ENCODE data around the gene RFESD. TPM values are rescaled to one million over a fixed set of nuclear protein-coding genes. Genes with fewer than 3 reads are reported as not detected.
"Not testable (repeated sequence)": the region's sequence is repeated elsewhere in the genome, so short reads cannot be mapped to it uniquely, and the experiment has no call there.

RFESD gene
- total RNA-seq, 1 donor from 2014 or later, result 0.34 TPM

DNA sequence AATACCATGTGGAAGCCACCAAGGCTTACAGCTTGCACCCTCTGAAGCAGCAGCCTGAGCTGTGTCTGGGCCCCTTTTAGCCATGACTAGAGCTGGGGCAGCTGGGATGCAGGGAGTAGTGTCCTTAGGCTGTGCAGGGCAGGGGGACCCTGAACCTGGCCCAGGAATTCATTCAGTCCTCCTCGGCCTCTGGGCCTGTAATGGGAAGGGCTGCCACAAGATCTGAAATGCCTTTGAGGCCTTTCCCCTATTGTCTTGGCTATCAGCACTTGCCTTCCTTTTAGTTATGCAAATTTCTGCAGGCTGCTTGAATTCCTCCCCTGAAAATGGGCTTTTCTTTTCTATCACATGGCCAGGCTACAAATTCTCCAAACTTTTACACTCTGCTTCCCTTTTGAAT is 17.6 kb upstream of the RFESD start:
- DNase-seq, result no peak

DNA sequence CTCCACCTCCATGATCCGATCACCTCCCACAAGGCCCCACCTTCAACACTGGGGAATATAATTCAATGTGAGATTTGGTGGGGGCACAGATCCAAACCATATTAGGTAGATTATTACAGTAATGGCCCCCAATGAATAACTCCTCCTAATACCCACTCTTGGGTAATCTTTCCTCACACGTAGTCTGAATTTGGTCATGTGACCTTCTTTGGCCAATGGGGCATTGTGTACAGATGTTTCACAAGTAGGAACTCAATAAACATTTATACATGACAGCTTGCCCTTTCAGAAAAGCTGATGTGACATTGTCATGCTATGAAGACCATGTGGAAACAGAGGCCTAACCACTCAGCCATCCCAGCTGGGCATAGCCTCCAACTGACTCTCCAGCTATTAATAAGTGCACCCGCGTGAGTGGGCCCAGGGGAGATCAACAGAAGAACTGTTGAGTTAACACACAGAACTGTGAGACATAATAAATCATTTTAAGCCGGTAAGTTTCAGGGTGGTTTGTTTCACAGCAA is 16.1 kb upstream of the RFESD start:
- no peak for DNase-seq

DNA sequence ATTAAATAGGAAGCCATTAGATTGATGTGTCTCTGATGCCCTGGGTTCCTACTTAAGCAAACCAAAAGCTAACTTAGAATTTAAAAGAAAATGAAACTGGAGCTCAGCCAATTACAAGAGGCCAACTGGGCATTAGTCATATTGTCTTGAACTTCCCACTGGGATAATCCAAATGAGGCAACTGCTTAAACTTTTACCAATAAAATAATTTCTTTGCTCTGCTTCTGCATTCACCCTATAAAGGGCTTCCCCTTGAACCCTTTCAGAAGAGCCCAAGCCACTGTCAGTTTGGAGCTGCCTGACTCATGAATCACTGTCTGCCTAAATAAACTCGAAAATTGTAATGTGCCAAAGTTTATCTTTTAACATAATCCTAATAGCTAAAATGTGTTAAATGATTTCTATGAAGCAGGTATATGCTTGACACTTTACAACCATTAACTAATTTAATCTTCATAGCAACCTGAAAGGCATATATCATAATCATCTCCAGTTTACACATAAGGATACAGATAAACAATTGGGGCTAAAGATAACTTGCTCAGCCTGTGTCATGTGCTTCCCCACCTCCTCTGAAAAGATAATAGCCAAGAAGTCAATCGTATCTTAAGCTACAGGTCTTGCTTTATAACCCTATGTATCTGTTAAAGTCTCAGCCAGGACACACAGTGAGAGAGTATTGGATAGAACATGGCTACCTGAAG is 15.2 kb upstream of the RFESD start:
- DNase-seq, result peak; percentile 68

DNA sequence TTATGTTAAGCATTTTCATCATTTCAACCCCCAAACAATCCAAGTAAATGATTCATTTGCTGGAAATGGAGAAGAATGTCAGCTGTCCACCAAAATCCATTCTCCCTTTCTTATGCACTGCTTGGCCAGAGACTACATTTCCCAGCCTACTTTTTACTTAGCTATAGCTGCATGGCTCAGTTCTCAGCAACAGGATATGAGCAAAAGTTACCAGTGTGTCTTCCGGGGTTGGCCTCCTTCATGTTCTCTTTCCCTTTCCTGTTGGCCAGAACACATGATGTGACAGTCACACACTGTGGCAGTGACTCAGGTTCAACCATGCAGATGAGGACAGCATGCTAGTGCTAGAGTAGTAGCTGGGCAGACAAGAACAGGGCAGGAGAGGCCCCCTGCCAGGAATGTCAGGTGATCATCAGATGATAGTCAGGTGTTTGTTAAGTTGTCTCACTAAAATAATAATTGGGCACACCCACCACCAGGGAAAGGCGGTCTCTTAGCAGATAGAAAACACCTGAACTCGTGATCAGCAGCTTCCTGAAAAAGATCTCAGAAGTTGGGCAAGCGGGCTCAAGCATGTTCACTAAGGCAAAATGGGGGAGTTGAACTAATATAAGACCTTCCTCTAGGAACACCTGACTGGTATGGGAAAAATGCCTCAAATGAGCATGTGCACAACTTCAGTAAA is 14.4 kb upstream of the RFESD start:
- peak; percentile 81 for DNase-seq

DNA sequence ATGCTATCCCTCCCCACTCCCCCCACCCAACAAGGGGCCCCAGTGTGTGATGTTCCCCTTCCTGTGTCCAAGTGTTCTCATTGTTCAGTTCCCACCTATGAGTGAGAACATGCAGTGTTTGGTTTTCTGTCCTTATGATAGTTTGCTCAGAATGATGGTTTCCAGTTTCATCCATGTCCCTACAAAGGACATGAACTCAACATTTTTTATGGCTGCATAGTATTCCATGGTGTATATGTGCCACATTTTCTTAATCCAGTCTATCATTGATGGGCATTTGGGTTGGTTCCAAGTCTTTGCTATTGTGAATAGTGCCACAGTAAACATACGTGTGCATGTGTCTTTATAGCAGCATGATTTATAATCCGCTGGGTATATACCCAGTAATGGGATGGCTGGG is 13.6 kb upstream of the RFESD start:
- not testable (repeated sequence) for DNase-seq

DNA sequence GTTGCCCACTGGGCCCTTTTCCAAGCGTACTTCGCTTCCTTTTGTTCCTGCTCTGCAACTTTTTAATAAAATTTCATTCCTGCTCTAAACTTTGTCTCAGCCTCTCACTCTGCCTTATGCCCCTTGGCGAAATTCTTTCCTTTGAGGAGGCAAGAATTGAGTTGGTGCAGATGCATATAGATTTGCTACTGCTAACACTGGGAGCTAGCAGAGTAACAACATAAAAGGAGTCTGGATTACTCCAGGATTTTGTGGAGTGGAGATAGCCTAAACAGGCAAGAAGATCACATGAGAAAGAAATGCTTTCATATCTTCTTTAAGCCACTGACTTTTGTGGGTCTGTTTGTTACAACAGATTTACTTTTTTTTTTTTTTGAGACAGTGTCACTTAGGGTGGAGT is 12.9 kb upstream of the RFESD start:
- no peak for DNase-seq

DNA sequence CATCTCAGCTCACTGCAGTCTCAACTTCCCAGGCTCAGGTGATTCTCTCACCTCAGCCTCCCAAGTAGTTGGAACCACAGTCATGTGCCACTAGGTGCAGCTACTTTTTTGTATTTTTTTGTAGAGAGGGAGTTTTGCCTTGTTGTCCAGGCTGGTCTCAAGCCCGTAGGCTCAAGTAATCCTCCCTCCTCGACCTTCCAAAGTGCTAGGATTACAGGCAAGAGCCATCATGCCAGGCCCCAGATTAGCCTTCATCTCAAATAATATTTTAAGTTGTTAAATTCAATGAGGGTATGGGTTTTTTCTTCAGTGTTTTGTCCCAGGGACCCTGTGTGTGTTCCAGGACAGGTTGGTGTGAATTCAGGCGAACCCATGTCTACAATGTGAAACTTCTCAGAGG is 12.5 kb upstream of the RFESD start:
- DNase-seq, result no peak

DNA sequence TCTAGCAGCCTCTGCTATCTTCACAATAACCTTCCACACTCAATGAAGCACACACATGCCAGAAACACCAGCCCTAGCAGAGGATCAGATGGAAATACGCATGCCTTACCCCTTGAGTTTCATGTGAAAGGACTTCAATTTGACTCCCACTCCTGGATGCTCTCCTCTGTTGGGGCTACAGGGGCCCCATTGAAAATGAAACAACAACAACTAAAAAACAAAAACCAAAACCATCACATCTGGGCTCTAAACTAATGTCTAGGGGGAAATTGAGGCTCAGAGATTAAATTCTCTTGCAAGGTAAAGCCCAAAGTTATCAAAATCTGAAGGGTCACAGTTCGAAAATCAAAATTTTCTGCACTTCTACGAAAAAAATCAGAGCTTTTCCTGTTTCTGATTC is 7.9 kb upstream of the RFESD start:
- no peak for DNase-seq

DNA sequence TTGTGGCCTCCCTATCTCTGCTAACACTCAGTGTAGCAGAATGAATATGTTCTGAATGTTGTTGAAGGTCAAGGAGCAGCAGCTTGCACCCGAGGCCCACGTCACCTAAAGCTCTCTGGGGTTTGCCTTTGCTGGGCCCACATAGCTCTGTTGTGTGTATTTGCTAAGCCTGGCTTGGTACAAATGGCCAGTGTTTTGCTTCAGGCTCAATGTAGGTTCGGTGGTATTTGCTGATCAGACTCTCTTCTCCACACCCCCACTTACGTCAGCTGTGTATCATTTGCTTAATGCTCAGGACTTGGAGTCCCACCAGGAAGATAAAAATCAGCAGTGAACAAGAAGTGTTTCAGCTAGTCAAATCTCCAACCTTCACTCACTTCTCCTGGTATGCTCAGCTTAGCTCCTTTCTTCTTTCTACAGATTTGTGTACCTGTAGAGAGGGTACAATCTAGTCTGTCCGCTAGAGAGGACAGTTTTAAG is 4.8 kb upstream of the RFESD start:
- no peak for DNase-seq

DNA sequence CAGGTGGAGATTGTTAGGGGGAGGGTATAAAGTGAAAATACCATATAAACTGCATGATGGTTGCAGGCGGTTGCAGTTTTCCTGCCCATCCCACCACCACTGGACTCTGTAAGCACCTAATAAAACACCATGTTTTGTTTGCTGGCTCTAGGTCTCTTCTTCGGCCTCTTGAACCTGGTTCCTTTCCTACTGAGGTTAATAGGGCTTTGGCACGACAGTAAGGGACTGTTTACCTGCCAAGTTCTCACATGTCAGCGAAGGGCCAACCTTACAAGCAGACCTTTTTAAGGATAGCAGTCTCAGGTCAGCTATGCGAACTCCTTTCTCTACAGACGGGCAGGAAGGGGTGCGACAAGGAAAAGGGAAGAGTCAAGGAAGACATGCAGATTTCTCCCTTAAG is 3.4 kb upstream of the RFESD start:
- no peak for DNase-seq

DNA sequence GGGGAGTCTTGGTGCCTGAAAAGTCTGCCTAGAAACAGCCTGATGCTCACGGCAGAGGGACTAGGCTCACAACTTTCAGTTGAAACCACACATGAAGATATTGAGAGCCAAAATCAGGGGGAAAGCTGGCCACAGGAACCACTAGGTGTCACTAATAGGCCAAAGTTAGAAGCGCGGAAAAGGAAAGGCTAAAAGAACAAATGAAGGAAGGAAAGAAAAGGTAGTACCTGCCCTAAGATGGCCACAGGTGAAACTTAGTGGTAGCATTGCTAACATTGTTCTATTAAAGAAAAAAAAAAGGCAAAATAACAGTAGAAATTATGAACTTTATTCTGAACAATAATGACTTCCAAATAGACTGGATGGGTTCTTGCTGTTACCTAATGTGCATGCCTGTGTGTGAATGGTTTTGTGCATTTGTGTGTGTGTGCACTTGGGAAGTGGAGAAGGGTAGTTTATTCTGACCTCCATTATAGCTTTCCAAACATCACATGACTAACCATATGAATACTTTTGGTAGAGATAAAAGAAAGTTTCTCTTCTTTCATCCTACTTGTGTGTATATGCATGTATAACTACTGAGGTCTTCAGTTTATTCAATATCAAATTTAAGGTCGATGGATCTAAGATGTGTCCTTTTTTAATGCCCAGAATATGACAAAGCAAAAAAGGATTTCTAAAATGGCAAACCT is 2.1 kb upstream of the RFESD start:
- peak; percentile 74 for DNase-seq

DNA sequence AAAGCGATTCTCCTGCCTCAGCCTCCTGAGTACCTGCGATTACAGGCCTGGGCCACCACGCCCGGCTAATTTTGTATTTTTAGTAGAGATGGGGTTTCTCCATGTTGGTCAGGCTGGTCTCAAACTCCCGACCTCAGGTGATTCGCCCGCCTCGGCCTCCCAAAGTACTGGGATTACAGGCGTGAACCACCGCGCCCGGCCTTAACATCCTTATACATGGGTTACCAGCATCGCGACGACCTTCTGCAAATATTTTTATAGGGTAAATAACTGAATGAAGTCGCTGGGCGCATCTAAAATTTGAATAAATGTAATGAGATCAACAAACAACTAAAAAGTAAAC is 380 bp upstream of the RFESD start:
- not testable (repeated sequence) for DNase-seq

DNA sequence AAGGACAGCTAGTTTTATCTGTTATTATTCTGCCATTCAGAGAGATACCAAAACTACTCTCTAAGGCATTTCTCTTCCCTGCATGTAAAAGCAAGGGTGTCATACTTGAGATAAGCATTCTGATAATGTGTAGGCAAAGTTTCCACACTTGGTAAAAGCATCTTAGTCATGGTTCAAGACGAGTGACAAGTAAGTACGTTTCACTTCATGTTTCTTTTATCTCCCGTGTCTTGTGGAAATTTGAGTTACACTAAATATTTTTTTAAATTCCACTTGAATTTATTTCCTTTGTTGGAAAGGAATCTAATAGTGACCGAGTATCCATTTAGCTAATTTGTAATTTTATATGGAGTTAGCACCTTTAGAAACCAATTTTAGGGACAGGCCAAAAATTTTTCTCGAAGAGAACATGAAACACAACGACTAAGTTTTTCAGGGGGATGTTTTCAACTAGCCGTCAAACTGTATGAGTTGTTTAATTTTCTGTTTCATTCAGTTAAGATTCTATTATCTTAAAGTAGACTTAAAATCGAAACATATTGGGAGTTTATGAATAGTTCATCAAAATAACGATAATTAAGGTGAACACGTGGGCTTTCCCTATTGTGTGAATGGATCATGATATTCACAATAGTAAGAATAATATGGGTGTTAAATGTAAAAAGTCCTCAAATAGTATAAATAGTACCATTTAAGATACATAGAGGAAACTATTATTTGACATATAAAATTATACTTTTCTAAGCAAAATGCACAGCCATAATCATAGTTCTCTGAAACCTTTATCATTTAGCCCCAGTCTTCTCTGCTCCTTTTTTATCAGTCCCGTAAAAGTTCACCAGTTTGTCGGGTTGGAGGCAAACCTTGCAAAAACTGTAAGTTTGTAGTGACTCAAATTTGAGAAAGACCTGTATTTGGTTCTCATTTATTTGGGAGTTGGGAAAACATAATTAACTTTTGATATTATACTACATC is 1.6 kb downstream of the RFESD start:
- DNase-seq, result no peak

DNA sequence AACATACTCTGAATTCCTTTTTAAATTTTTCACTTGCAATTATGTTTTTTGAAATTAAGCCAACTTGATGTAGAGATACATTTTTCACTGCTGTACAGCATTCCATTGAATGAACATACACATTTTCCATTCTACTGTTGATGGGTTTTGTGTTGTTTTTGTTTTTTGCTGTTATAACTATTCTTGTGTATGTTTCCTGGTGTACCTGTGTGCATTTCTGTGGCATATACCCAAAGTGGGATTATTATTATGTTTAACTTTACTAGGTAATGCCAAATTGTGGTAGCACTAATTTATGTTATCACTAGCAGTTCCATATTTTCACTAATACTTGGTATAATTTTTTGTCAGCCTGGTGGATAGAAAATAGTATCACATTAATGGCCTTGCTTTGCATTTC is 2.7 kb downstream of the RFESD start:
- DNase-seq, result no peak

DNA sequence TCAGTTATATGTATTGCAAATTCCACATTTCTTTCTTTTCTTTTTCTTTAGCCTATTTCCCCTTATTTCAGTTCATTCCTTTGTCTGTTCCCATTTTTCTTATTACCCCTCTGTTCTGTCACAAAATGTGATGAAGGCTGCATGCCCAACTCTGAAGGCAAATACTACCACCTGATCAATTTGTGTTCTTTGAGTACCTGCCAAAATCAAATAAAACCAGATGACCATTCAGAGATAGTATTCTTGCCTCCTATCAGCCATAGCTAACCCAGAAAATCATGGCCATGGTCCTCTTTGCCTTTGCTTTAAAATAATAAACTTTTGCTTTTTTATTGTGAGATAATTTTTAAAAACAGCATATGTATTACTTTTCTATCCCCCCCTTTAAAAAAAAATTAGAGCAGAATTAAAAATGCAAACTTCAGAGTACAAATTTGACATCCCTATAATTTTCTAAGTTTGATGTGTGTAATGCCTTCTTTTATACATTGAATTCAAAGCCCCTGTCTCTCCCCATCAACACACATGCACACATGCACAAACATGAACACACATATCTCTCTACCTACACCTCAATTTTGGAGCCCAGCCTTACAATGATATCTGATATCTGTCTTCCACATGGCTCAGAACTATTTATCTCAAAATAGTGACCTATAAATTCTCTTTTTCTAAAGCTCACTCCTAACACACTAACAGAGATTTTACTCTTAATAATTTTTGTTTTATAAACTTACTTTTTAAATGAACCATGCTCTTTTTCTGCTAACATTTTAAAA is 3.5 kb downstream of the RFESD start:
- no peak for DNase-seq

DNA sequence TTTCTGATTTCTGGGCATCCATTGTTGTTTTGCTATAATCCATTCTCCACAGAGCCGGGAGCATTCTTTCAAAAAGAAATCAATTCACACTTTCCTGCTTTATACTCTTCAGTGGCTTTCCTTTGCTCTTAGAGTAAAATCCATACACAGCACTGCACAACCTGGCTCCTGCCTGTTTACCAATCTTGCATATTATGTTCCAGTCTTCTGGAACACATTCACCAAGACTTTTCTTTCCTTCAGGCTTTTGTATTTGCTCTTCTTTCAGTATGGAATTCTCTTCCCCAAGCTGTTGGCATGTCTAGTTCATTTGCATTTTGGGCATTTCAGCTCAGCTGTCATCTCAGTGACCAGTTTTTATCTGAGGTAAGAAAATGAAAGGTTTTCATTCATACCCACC is 6.3 kb downstream of the RFESD start:
- no peak for DNase-seq

DNA sequence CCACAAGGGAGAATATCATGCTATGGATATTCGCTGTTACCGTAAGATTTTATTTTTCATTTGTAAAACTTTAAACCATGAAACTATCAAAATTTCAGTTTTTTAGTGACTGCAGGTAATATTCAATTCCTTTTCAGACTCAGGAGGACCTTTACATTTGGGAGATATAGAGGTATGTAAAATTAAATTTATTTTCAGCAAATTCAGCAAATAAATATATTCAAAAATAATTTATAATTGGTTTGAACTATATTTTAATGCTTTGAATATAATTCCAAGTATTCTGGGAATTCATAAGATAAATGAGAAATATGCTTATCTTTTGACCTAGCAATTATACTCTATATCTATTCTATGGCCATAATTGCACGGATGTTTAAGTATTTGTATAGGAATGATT is 7.6 kb downstream of the RFESD start:
- DNase-seq, result no peak

DNA sequence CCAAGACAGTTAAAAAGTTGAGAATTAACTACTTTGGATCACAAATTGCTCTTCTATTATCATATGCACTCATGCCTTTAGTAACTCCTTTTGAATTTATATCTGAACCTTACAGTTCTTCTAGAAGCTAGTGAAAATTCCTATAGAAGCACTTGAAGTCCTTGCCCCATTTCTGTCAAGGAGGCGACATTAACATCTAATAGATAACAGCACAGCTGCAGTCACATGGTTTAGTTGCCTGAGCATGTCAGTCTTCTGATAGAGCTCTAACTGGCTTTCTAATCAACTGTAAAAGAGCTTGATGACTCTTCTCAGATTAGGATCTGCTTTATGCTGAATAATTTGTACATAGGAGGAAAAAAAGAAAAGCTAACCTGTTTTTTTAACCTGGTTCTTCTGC is 9.0 kb downstream of the RFESD start:
- no peak for DNase-seq

DNA sequence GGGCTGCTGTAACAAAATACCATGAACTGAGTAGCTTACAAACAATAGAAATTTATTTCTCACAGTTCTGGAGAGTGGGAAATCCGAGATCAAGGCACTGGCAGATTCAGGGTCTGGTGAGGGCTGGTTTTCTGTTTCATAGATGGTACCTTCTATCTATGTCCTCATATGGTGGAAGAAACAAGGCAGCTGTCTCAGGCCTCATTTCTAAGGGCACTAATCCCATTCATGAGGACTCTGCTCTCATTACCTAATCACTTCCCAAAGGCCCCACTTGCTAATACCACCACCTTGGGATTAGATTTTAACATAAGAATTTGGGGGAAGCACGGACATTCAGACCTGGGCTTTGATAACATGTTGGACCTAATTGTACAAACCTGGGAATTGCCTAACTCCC is 13.5 kb downstream of the RFESD start:
- no peak for DNase-seq

DNA sequence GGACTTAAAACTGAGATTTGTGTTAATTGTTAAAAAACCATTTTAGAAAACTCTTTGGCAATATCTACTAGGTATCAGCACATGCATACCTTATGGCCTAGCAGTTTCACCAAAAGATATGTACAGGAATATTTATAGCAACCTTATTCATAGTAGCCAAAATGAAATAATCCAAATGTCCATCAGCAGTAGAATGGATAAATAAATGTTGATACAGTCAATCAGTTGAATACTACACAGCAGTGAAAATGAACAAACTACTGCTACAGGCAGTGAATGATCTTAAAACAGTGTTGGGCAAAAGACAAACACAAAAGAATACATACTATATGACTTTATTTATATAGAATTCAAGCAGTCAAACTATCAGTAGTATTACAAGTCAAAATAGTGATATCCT is 16.4 kb downstream of the RFESD start:
- DNase-seq, result no peak

DNA sequence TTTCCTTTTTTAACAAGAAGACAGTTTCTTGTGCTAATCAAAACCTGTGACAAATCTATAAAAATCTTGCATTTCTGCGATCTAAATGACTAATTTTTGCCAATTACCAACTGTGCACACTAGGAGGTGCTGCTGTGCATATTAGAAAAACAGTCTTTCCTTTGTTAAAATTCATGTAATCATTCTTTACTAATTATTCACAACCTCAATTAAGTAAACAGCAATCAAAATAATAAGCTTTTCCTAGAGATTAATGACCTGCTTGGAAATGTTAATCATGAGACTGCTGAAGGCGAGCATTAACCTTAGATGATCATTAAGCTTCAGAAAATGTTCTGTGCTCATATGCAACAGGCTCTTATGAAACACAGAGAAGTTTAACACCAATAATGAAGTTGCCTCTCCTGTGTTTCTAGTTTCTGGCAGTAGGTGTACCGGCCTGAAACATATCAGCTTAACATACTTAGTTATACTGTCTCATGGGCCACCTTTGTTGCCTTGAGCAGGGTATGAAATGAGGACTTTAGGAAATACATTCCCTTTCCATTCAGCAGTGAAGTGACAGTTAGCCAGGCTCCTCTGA is 17.7 kb downstream of the RFESD start:
- DNase-seq, result peak; percentile 59

All from dermis blood vessel endothelial cell (primary cell).